ENCODE data around the gene TTC9.

- no peak for TF ChIP-seq ZSCAN20 (CRISPR knock-in tag; IDR thresholded peaks at IDR 0.05)
- TF ChIP-seq ELK1 (IDR thresholded peaks at IDR 0.05; ENCODE audit: low read depth, low read length), result no peak
- TF ChIP-seq CTCF (IDR thresholded peaks at IDR 0.05), result no peak
- no peak for TF ChIP-seq KDM1A (IDR thresholded peaks at IDR 0.05; ENCODE audit: low read depth)
- no peak for TF ChIP-seq MYC (IDR thresholded peaks at IDR 0.05; ENCODE audit: borderline replicate concordance, low read length)
- TF ChIP-seq POLR2A (IDR thresholded peaks at IDR 0.05; ENCODE audit: low read length), result no peak
- TF ChIP-seq JUNB (IDR thresholded peaks at IDR 0.05), result no peak
- no peak for TF ChIP-seq SREBF2 (IDR thresholded peaks at IDR 0.05)
Measured at GRCh38 chr14:70713511-70713916, 71.8 kb downstream of the TTC9 start.
